ENCODE results near the gene HBA2. TPM values are rescaled to one million over a fixed set of nuclear protein-coding genes. Genes with fewer than 3 reads are reported as not detected.
"Not testable (repeated sequence)": the region's sequence is repeated elsewhere in the genome, so short reads cannot be mapped to it uniquely, and the experiment has no call there.

HBA2 gene
- total RNA-seq, 3 donors from 2014 or later (not counting 1 experiment from before 2014, with no cell fraction given) = 3.2 to 9.9 TPM; not detected in 1

DNA sequence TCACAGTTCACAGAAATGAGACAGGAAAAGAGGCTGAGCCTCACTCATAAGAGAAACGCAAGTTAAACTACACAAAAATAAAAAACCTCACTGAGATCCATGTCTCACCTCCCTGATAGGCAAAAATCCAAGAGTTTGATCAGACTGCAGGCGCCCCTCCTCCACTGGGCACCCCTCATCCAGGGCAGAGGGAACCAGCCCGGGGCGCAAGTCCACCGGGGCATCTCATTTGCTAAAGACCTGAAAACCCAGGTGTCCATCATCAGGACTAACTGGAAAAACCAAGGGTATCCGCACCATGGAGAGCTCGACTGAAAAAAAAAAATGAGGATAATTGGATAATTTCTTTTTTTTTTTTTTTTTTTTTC, 17.7 kb upstream of the HBA2 start:
- DNase-seq = no peak
- TF ChIP-seq, protein P1, sequence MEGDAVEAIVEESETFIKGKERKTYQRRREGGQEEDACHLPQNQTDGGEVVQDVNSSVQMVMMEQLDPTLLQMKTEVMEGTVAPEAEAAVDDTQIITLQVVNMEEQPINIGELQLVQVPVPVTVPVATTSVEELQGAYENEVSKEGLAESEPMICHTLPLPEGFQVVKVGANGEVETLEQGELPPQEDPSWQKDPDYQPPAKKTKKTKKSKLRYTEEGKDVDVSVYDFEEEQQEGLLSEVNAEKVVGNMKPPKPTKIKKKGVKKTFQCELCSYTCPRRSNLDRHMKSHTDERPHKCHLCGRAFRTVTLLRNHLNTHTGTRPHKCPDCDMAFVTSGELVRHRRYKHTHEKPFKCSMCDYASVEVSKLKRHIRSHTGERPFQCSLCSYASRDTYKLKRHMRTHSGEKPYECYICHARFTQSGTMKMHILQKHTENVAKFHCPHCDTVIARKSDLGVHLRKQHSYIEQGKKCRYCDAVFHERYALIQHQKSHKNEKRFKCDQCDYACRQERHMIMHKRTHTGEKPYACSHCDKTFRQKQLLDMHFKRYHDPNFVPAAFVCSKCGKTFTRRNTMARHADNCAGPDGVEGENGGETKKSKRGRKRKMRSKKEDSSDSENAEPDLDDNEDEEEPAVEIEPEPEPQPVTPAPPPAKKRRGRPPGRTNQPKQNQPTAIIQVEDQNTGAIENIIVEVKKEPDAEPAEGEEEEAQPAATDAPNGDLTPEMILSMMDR (IDR thresholded peaks at IDR 0.05) = no peak
- Histone ChIP-seq H3K27ac (ENCODE audit: low read length) (no peak overlapping the region), H3K4me3 (ENCODE audit: low read length) (no peak overlapping the region), H3K36me3 (ENCODE audit: control insufficient read depth, insufficient read depth, low read length) (no peaks in the 10 kb centered on the region), H3K27me3 (ENCODE audit: control insufficient read depth, insufficient read depth, low read length) (peaks cover 8% of the 10 kb centered on the region), H3K9me3 (ENCODE audit: control insufficient read depth, insufficient read depth, low read length) (no peaks in the 10 kb centered on the region), H3K4me1 (ENCODE audit: control insufficient read depth, insufficient read depth, low read length) (peaks cover 11% of the 10 kb centered on the region)
- no peak for ATAC-seq
- 78% methylated on average over 7 of the region's 7 CpGs for WGBS (ENCODE audit: insufficient coverage)
- Mint-ChIP-seq H3K9me3 (no peaks in the 10 kb centered on the region), H3K4me1 (peaks cover 10% of the 10 kb centered on the region in 2 donors), H3K27me3 (ENCODE audit: low read depth in 2 of 2) (peaks cover 10 to 25% of the 10 kb centered on the region in 2 donors), H3K4me3 (peak overlapping the region; percentile 84), H3K27ac (peak overlapping the region in 1 of 2 donors; percentile 27), H3K36me3 (no peaks in the 10 kb centered on the region)
- intact Hi-C loops (cut with micrococcal nuclease) = no loop called here

DNA sequence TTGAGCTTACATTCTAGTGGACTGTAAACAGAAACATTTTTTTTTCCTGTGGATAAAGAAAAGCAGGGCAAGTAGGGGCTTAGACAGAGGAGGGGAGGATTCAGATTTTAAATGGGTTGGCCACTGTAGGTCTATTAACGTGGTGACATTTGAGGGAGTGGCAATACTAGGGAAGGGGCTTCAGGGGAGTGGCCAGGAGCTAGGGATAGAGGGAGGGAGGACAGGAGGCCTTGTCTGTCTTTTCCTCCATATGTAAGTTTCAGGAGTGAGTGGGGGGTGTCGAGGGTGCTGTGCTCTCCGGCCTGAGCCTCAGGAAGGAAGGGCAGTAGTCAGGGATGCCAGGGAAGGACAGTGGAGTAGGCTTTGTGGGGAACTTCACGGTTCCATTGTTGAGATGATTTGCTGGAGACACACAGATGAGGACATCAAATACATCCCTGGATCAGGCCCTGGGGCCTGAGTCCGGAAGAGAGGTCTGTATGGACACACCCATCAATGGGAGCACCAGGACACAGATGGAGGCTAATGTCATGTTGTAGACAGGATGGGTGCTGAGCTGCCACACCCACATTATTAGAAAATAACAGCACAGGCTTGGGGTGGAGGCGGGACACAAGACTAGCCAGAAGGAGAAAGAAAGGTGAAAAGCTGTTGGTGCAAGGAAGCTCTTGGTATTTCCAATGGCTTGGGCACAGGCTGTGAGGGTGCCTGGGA, 13.4 kb upstream of the HBA2 start:
- Mint-ChIP-seq H3K4me3 (no peak overlapping the region), H3K27ac (no peak overlapping the region), H3K4me1 (peaks cover 8% of the 10 kb centered on the region in 2 donors), H3K9me3 (no peaks in the 10 kb centered on the region), H3K27me3 (ENCODE audit: low read depth in 2 of 2) (peaks cover 10 to 28% of the 10 kb centered on the region in 2 donors), H3K36me3 (no peaks in the 10 kb centered on the region)
- WGBS (ENCODE audit: insufficient coverage) = 57% methylated on average over 6 of the region's 6 CpGs
- Histone ChIP-seq H3K4me3 (ENCODE audit: low read length) (no peak overlapping the region), H3K27me3 (ENCODE audit: control insufficient read depth, insufficient read depth, low read length) (peaks cover 10% of the 10 kb centered on the region), H3K4me1 (ENCODE audit: control insufficient read depth, insufficient read depth, low read length) (peaks cover 9% of the 10 kb centered on the region), H3K36me3 (ENCODE audit: control insufficient read depth, insufficient read depth, low read length) (no peaks in the 10 kb centered on the region), H3K27ac (ENCODE audit: low read length) (no peak overlapping the region), H3K9me3 (ENCODE audit: control insufficient read depth, insufficient read depth, low read length) (no peaks in the 10 kb centered on the region)
- no peak for DNase-seq
- no peak for ATAC-seq
- TF ChIP-seq, protein P1 (IDR thresholded peaks at IDR 0.05) = no peak
- intact Hi-C loops (cut with micrococcal nuclease) = no loop called here

DNA sequence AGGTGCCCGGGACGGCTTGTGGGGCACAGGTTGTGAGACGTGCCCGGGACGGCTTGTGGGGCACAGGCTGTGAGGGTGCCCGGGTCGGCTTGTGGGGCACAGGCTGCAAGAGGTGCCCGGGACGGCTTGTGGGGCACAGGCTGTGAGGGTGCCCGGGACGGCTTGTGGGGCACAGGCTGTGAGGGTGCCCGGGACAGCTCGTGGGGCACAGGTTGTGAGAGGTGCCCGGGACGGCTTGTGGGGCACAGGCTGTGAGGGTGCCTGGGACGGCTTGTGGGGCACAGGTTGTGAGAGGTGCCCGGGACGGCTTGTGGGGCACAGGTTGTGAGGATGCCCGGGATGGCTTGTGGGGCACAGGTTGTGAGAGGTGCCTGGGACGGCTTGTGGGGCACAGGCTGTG, 12.4 kb upstream of the HBA2 start:
- WGBS (ENCODE audit: insufficient coverage) = 84% methylated on average over 16 of the region's 20 CpGs
- H3K9me3 Mint-ChIP-seq; H3K4me1 ChIP-seq (ENCODE audit: control insufficient read depth, insufficient read depth, low read length); H3K4me1 Mint-ChIP-seq; ATAC-seq; H3K36me3 ChIP-seq (ENCODE audit: control insufficient read depth, insufficient read depth, low read length); DNase-seq; H3K4me3 ChIP-seq (ENCODE audit: low read length); H3K27ac Mint-ChIP-seq; H3K4me3 Mint-ChIP-seq; H3K27me3 ChIP-seq (ENCODE audit: control insufficient read depth, insufficient read depth, low read length); H3K9me3 ChIP-seq (ENCODE audit: control insufficient read depth, insufficient read depth, low read length); intact Hi-C loops (cut with micrococcal nuclease); H3K36me3 Mint-ChIP-seq; H3K27ac ChIP-seq (ENCODE audit: low read length): not testable (repeated sequence)
- peaks cover 10 to 24% of the 10 kb centered on the region in 2 donors for H3K27me3 Mint-ChIP-seq (ENCODE audit: low read depth in 2 of 2)

DNA sequence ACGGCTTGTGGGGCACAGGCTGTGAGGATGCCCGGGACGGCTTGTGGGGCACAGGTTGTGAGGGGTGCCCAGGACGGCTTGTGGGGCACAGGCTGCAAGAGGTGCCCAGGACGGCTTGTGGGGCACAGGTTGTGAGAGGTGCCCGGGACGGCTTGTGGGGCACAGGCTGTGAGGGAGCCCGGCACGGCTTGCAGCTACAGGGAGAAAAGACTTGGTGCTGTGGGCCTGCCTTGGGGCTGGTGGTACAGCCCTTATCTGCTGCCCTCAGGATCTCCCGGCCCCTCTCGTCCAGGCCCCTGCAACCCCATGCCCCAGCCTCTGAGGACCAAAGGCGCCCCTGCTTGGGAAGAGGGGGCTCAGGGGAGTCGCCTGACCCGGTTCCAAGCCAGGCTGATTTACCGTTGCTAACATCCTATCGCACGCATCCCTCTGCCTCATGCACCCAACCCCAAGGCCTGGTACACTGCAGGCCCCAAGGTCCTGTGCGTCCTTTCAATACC, 11.9 kb upstream of the HBA2 start:
- Histone ChIP-seq H3K4me1 (ENCODE audit: control insufficient read depth, insufficient read depth, low read length) (peaks cover 9% of the 10 kb centered on the region), H3K36me3 (ENCODE audit: control insufficient read depth, insufficient read depth, low read length) (no peaks in the 10 kb centered on the region), H3K27ac (ENCODE audit: low read length) (no peak overlapping the region), H3K4me3 (ENCODE audit: low read length) (no peak overlapping the region), H3K9me3 (ENCODE audit: control insufficient read depth, insufficient read depth, low read length) (no peaks in the 10 kb centered on the region), H3K27me3 (ENCODE audit: control insufficient read depth, insufficient read depth, low read length) (peaks cover 11% of the 10 kb centered on the region)
- no peak for ATAC-seq
- TF ChIP-seq, protein P1 (IDR thresholded peaks at IDR 0.05) = no peak
- Mint-ChIP-seq H3K9me3 (no peaks in the 10 kb centered on the region), H3K27me3 (ENCODE audit: low read depth in 2 of 2) (peaks cover 10 to 26% of the 10 kb centered on the region in 2 donors), H3K4me3 (no peak overlapping the region), H3K27ac (no peak overlapping the region), H3K4me1 (peaks cover 0 to 7% of the 10 kb centered on the region in 2 donors), H3K36me3 (no peaks in the 10 kb centered on the region)
- intact Hi-C loops (cut with micrococcal nuclease) = no loop called here
- no peak for DNase-seq
- WGBS (ENCODE audit: insufficient coverage) = 69% methylated on average over 16 of the region's 18 CpGs
